ENCODE data around the gene COL4A2.
A peak's percentile ranks its signal among the peaks of the same experiment; 100 is the strongest.

The COL4A2 gene

DNA sequence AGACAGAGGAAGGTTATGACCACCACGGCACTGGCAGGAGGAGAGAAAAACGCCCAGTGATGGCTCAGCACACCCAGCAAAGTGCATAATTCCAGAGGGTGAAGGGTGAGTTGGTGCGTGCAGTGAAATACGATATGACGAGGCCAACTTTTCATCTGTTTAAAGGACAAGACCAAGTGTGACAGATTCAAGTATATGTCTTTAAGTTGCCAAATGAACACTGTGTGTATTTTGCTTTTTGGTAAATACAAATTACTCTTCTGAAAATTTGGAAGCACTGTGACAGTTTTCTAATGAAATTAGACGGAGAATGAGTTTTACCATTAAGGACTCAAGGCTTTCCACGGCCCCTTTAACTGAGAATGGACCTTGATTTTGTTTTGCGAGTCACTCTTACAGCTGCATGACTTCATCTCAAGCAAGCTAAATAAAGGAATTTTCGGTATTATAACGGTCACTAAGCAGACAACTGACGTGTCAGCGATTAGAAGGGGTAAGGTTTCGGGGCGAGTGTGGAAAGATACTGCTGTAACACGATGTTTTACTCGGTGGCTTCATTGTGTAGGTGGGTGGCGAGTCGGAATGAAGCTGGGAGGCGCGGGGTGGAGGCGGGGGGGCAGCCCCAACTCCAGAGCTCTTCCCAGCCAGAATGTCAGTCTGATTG is 22.8 kb downstream of the COL4A2 start (continued):
- TF ChIP-seq, protein P1, sequence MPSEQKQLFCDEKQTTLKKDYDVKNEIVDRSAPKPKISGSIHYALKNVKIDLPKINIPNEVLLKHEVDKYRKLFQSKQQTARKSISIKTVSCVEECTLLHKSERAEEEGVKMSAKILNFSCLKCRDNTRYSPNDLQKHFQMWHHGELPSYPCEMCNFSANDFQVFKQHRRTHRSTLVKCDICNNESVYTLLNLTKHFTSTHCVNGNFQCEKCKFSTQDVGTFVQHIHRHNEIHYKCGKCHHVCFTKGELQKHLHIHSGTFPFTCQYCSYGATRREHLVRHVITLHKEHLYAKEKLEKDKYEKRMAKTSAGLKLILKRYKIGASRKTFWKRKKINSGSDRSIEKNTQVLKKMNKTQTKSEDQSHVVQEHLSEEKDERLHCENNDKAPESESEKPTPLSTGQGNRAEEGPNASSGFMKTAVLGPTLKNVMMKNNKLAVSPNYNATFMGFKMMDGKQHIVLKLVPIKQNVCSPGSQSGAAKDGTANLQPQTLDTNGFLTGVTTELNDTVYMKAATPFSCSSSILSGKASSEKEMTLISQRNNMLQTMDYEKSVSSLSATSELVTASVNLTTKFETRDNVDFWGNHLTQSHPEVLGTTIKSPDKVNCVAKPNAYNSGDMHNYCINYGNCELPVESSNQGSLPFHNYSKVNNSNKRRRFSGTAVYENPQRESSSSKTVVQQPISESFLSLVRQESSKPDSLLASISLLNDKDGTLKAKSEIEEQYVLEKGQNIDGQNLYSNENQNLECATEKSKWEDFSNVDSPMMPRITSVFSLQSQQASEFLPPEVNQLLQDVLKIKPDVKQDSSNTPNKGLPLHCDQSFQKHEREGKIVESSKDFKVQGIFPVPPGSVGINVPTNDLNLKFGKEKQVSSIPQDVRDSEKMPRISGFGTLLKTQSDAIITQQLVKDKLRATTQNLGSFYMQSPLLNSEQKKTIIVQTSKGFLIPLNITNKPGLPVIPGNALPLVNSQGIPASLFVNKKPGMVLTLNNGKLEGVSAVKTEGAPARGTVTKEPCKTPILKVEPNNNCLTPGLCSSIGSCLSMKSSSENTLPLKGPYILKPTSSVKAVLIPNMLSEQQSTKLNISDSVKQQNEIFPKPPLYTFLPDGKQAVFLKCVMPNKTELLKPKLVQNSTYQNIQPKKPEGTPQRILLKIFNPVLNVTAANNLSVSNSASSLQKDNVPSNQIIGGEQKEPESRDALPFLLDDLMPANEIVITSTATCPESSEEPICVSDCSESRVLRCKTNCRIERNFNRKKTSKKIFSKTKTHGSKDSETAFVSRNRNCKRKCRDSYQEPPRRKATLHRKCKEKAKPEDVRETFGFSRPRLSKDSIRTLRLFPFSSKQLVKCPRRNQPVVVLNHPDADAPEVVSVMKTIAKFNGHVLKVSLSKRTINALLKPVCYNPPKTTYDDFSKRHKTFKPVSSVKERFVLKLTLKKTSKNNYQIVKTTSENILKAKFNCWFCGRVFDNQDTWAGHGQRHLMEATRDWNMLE (tag by site-specific recombination; conservative IDR thresholded peaks at IDR 0.05; ENCODE audit: low read depth), result no peak
- TF ChIP-seq ZNF521 (tag by site-specific recombination; IDR thresholded peaks at IDR 0.05) (no peak), EGR2 (tag by site-specific recombination; IDR thresholded peaks at IDR 0.05; ENCODE audit: low read depth) (peak; percentile 36; the same call in 1 of the 2 replicates), ZNF112 (tag by site-specific recombination; IDR thresholded peaks at IDR 0.05) (no peak), ZNF211 (tag by site-specific recombination; IDR thresholded peaks at IDR 0.05; ENCODE audit: low read depth) (no peak), ZEB2 (tag by site-specific recombination; IDR thresholded peaks at IDR 0.05) (peak; percentile 68; the same call in 1 of the 2 replicates), ZNF76 (tag by site-specific recombination; IDR thresholded peaks at IDR 0.05; ENCODE audit: borderline replicate concordance, low read depth) (no peak), YY1 (tag by site-specific recombination; IDR thresholded peaks at IDR 0.05) (no peak), ZSCAN30 (tag by site-specific recombination; IDR thresholded peaks at IDR 0.05) (no peak), OVOL3 (tag by site-specific recombination; IDR thresholded peaks at IDR 0.05) (peak; percentile 73; the same call in 1 of the 2 replicates), ZNF660 (tag by site-specific recombination; IDR thresholded peaks at IDR 0.05) (peak; percentile 49; the same call in 1 of the 2 replicates), ZNF350 (tag by site-specific recombination; IDR thresholded peaks at IDR 0.05) (no peak), ZNF629 (tag by site-specific recombination; IDR thresholded peaks at IDR 0.05) (peak; percentile 88), KLF1 (tag by site-specific recombination; IDR thresholded peaks at IDR 0.05) (no peak), ZNF404 (tag by site-specific recombination; IDR thresholded peaks at IDR 0.05) (no peak), ZFP69B (tag by site-specific recombination; IDR thresholded peaks at IDR 0.05) (peak; percentile 70), ZNF621 (tag by site-specific recombination; IDR thresholded peaks at IDR 0.05) (no peak), ZBTB20 (tag by site-specific recombination; IDR thresholded peaks at IDR 0.05) (no peak), ZNF354C (tag by site-specific recombination; IDR thresholded peaks at IDR 0.05; ENCODE audit: borderline replicate concordance, low read depth) (no peak), FEZF1 (tag by site-specific recombination; IDR thresholded peaks at IDR 0.05) (0 out of 2 replicates have a peak, but pooled peaks have one; percentile 9), ZNF623 (tag by site-specific recombination; IDR thresholded peaks at IDR 0.05) (no peak), ZNF600 (tag by site-specific recombination; IDR thresholded peaks at IDR 0.05) (0 out of 2 replicates have a peak, but pooled peaks have one; percentile 40), ZNF416 (tag by site-specific recombination; IDR thresholded peaks at IDR 0.05) (no peak), ZFHX2 (tag by site-specific recombination; conservative IDR thresholded peaks at IDR 0.05) (peak; percentile 51; the same call in 1 of the 2 replicates)
- TF ChIP-seq, protein P2, sequence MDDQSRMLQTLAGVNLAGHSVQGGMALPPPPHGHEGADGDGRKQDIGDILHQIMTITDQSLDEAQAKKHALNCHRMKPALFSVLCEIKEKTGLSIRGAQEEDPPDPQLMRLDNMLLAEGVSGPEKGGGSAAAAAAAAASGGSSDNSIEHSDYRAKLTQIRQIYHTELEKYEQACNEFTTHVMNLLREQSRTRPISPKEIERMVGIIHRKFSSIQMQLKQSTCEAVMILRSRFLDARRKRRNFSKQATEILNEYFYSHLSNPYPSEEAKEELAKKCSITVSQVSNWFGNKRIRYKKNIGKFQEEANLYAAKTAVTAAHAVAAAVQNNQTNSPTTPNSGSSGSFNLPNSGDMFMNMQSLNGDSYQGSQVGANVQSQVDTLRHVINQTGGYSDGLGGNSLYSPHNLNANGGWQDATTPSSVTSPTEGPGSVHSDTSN (CRISPR knock-in tag; IDR thresholded peaks at IDR 0.05), result no peak
- TF ChIP-seq, protein P3, sequence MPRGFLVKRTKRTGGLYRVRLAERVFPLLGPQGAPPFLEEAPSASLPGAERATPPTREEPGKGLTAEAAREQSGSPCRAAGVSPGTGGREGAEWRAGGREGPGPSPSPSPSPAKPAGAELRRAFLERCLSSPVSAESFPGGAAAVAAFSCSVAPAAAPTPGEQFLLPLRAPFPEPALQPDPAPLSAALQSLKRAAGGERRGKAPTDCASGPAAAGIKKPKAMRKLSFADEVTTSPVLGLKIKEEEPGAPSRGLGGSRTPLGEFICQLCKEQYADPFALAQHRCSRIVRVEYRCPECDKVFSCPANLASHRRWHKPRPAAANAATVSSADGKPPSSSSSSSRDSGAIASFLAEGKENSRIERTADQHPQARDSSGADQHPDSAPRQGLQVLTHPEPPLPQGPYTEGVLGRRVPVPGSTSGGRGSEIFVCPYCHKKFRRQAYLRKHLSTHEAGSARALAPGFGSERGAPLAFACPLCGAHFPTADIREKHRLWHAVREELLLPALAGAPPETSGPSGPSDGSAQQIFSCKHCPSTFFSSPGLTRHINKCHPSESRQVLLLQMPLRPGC (tag by site-specific recombination; IDR thresholded peaks at IDR 0.05), result peak; percentile 68
- TF ChIP-seq, protein P4, sequence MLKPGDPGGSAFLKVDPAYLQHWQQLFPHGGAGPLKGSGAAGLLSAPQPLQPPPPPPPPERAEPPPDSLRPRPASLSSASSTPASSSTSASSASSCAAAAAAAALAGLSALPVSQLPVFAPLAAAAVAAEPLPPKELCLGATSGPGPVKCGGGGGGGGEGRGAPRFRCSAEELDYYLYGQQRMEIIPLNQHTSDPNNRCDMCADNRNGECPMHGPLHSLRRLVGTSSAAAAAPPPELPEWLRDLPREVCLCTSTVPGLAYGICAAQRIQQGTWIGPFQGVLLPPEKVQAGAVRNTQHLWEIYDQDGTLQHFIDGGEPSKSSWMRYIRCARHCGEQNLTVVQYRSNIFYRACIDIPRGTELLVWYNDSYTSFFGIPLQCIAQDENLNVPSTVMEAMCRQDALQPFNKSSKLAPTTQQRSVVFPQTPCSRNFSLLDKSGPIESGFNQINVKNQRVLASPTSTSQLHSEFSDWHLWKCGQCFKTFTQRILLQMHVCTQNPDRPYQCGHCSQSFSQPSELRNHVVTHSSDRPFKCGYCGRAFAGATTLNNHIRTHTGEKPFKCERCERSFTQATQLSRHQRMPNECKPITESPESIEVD (tag by site-specific recombination; IDR thresholded peaks at IDR 0.05), result peak; percentile 66
- TF ChIP-seq, protein P5, sequence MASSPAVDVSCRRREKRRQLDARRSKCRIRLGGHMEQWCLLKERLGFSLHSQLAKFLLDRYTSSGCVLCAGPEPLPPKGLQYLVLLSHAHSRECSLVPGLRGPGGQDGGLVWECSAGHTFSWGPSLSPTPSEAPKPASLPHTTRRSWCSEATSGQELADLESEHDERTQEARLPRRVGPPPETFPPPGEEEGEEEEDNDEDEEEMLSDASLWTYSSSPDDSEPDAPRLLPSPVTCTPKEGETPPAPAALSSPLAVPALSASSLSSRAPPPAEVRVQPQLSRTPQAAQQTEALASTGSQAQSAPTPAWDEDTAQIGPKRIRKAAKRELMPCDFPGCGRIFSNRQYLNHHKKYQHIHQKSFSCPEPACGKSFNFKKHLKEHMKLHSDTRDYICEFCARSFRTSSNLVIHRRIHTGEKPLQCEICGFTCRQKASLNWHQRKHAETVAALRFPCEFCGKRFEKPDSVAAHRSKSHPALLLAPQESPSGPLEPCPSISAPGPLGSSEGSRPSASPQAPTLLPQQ (tag by site-specific recombination; IDR thresholded peaks at IDR 0.05), result peak; percentile 86
